Measurements from ENCODE around the gene PNMA8B.

PNMA8B gene

GRCh38 chr19:46449228-46449627, 46.4 kb downstream of the PNMA8B start:
- Histone ChIP-seq H2AFZ (ENCODE audit: low read depth, low read length) (no peak overlapping the region), H3K36me3 (replicated peaks; ENCODE audit: low read depth, low read length) (no peaks in the 10 kb centered on the region), H3K9me3 (ENCODE audit: insufficient read depth, low read length) (peaks cover 6% of the 10 kb centered on the region; the same call in 1 of the 2 replicates), H3K4me3 (ENCODE audit: low read length) (no peak overlapping the region), H3K27me3 (ENCODE audit: low read depth, low read length) (peaks cover 11% of the 10 kb centered on the region), H3K79me2 (ENCODE audit: low read length) (no peaks in the 10 kb centered on the region), H3K4me2 (ENCODE audit: low read length) (no peak overlapping the region), H4K20me1 (ENCODE audit: insufficient read depth, low read length) (no peaks in the 10 kb centered on the region), H3K4me1 (ENCODE audit: low read length) (peaks cover 10% of the 10 kb centered on the region), H3K27ac (ENCODE audit: low read length) (no peak overlapping the region), H3K9ac (ENCODE audit: low read length) (no peak overlapping the region)
- no peak for TF ChIP-seq EZH2phosphoT487 (IDR thresholded peaks at IDR 0.05; ENCODE audit: low read depth)

DNA sequence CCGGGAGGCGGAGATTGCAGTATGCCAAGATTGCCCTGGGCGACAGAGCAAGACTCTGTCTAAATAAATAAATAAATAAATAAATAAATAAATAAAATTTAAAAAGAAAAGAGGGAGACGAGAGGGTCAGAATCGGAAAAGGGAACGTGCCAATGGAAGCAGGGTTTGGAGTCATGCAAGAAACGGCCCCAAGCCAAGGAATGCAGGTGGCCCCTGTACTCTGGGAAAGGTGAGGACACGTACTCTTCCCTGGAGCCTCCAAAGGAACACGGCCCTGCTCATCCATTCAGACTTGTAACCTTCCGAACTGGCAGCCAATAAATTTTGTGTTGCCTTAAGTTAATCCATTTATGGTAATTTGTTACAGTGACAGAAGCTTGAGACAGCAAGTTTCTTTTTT, 47.1 kb downstream of the PNMA8B start:
- Histone ChIP-seq H3K27ac (ENCODE audit: low read length) (no peak overlapping the region), H3K9me3 (ENCODE audit: insufficient read depth, low read length) (peaks cover 6% of the 10 kb centered on the region; the same call in 1 of the 2 replicates), H3K4me3 (ENCODE audit: low read length) (no peak overlapping the region), H3K4me1 (ENCODE audit: low read length) (peaks cover 10% of the 10 kb centered on the region), H3K79me2 (ENCODE audit: low read length) (no peaks in the 10 kb centered on the region), H3K9ac (ENCODE audit: low read length) (no peak overlapping the region), H3K36me3 (replicated peaks; ENCODE audit: low read depth, low read length) (no peaks in the 10 kb centered on the region), H4K20me1 (ENCODE audit: insufficient read depth, low read length) (no peaks in the 10 kb centered on the region), H3K4me2 (ENCODE audit: low read length) (no peak overlapping the region), H3K27me3 (ENCODE audit: low read depth, low read length) (peaks cover 9% of the 10 kb centered on the region), H2AFZ (ENCODE audit: low read depth, low read length) (no peak overlapping the region)
- TF ChIP-seq, protein P1, sequence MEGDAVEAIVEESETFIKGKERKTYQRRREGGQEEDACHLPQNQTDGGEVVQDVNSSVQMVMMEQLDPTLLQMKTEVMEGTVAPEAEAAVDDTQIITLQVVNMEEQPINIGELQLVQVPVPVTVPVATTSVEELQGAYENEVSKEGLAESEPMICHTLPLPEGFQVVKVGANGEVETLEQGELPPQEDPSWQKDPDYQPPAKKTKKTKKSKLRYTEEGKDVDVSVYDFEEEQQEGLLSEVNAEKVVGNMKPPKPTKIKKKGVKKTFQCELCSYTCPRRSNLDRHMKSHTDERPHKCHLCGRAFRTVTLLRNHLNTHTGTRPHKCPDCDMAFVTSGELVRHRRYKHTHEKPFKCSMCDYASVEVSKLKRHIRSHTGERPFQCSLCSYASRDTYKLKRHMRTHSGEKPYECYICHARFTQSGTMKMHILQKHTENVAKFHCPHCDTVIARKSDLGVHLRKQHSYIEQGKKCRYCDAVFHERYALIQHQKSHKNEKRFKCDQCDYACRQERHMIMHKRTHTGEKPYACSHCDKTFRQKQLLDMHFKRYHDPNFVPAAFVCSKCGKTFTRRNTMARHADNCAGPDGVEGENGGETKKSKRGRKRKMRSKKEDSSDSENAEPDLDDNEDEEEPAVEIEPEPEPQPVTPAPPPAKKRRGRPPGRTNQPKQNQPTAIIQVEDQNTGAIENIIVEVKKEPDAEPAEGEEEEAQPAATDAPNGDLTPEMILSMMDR (IDR thresholded peaks at IDR 0.05; ENCODE audit: low read depth, low read length): no peak
- no peak for TF ChIP-seq EZH2phosphoT487 (IDR thresholded peaks at IDR 0.05; ENCODE audit: low read depth)

- Histone ChIP-seq H3K36me3 (replicated peaks; ENCODE audit: low read depth, low read length) (no peaks in the 10 kb centered on the region), H4K20me1 (ENCODE audit: insufficient read depth, low read length) (no peaks in the 10 kb centered on the region), H2AFZ (ENCODE audit: low read depth, low read length) (no peak overlapping the region), H3K4me2 (ENCODE audit: low read length) (no peak overlapping the region), H3K9me3 (ENCODE audit: insufficient read depth, low read length) (peaks cover 6% of the 10 kb centered on the region; the same call in 1 of the 2 replicates), H3K79me2 (ENCODE audit: low read length) (no peaks in the 10 kb centered on the region), H3K27ac (ENCODE audit: low read length) (no peak overlapping the region), H3K4me3 (ENCODE audit: low read length) (no peak overlapping the region), H3K9ac (ENCODE audit: low read length) (no peak overlapping the region), H3K4me1 (ENCODE audit: low read length) (peaks cover 10% of the 10 kb centered on the region), H3K27me3 (ENCODE audit: low read depth, low read length) (peaks cover 8% of the 10 kb centered on the region)
- no peak for TF ChIP-seq EZH2phosphoT487 (IDR thresholded peaks at IDR 0.05; ENCODE audit: low read depth)
- TF ChIP-seq, protein P1 (IDR thresholded peaks at IDR 0.05; ENCODE audit: low read depth, low read length): no peak
Measured at GRCh38 chr19:46447824-46448223, 47.8 kb downstream of the PNMA8B start.

- Histone ChIP-seq H3K9me3 (ENCODE audit: insufficient read depth, low read length) (peaks cover 6% of the 10 kb centered on the region; the same call in 1 of the 2 replicates), H3K79me2 (ENCODE audit: low read length) (no peaks in the 10 kb centered on the region), H3K36me3 (replicated peaks; ENCODE audit: low read depth, low read length) (no peaks in the 10 kb centered on the region), H3K27me3 (ENCODE audit: low read depth, low read length) (peaks cover 3% of the 10 kb centered on the region), H2AFZ (ENCODE audit: low read depth, low read length) (no peak overlapping the region), H4K20me1 (ENCODE audit: insufficient read depth, low read length) (no peaks in the 10 kb centered on the region), H3K4me3 (ENCODE audit: low read length) (no peak overlapping the region), H3K4me2 (ENCODE audit: low read length) (peak overlapping the region; percentile 25), H3K9ac (ENCODE audit: low read length) (no peak overlapping the region), H3K27ac (ENCODE audit: low read length) (no peak overlapping the region), H3K4me1 (ENCODE audit: low read length) (peaks cover 10% of the 10 kb centered on the region)
- no peak for TF ChIP-seq EZH2phosphoT487 (IDR thresholded peaks at IDR 0.05; ENCODE audit: low read depth)
- TF ChIP-seq, protein P1 (IDR thresholded peaks at IDR 0.05; ENCODE audit: low read depth, low read length): no peak
Measured at GRCh38 chr19:46447006-46447405, 48.7 kb downstream of the PNMA8B start.
